T-helper 9 cell (primary cell): ENCODE data around the gene EIF2S2.

ENCODE experiments used
- DNase-seq: peaks from one replicate; pipeline ENCODE4 v3.0.0-alpha.2; 2020

The EIF2S2 gene

GRCh38 chr20:34088305-34089174 is 23.5 kb downstream of the EIF2S2 start:
- no peak for DNase-seq

GRCh38 chr20:34085544-34086040 is 26.5 kb downstream of the EIF2S2 start:
- no peak for DNase-seq

DNA sequence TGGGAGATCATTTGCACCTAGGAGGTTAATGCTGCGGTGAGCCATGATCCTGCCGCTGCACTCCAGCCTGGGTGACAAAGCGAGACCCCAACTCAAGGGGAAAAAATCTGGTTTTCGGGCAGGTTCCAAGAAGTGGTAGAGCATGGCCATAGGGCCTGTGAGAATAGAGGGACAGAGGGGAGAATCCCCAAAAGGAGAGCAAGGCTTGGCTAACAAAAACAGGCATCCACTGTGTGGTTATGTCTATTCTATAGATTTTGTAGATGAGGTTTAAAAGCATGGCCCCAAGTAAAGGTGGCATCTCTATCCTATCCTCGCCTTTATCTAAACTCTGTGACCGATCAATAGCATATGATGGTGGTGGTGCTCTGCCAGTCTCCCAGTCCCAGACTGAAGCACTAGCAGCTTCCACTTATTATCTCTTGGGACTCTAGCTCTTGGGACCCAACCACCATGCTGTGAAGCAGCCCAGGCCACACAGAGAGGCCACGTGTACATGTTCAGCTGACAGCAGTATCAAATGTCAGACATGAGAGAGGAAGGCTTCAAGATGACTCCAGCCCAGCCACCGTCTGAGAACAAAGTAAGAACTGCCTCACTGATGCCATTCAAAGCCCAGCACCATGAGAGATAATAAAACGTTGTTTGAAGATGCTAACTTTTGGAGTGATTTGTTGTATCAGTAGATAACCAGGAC is 27.7 kb downstream of the EIF2S2 start:
- DNase-seq: no peak

- DNase-seq: no peak
Measured at GRCh38 chr20:34083781-34084180, 28.3 kb downstream of the EIF2S2 start.

DNA sequence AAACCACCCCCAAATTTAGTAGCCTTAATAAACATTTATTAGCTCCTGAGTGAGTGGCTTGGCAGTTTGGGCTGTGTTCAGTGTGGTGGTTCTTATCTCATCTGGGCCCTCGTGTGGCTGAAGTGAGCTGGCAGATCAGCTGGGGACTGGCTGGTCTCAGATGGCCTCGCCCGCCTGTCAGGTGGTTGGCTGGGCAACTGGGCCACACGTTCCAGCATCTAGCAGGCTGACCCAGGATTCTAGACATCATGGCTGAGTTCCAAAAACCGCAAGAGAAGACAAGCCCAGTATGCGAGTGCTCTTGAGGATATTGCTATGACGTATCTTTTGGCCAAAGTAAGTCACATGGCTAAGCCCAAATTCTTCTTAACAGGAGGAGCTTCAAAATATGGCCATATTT is 28.9 kb downstream of the EIF2S2 start:
- DNase-seq: no peak

DNA sequence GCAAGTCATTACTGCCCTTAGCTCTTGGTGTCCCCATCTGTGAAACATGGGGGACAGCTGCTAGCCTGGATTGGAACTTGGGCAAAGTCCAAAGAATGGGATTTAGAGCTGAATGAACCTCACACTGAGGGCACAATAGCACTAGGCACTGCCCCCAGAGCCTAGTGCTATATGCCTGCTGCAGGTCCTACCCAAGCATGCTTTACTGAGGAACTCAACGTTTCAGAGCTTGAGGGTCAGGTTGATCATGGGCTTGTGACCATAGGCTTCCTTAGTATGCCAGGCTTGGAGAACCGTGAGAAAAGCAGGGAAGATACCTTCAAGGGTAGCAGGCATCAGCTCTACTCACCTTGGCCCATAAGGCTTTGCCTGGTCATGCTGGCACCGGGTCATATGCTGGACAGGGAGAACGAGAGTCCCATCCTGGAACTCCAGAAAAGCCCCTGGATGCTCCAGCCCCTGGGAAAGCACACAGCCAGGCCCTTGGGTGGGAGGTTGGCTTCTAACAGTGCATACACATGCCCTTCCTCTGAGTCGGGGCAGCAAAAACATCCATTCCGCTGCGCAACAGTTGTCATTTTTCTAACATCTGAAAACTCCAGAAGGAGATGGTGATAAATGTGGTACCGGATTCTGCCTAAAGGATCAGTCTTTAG is 29.7 kb downstream of the EIF2S2 start:
- DNase-seq: no peak

- no peak for DNase-seq
Measured at GRCh38 chr20:34079818-34080217, 32.2 kb downstream of the EIF2S2 start.

DNA sequence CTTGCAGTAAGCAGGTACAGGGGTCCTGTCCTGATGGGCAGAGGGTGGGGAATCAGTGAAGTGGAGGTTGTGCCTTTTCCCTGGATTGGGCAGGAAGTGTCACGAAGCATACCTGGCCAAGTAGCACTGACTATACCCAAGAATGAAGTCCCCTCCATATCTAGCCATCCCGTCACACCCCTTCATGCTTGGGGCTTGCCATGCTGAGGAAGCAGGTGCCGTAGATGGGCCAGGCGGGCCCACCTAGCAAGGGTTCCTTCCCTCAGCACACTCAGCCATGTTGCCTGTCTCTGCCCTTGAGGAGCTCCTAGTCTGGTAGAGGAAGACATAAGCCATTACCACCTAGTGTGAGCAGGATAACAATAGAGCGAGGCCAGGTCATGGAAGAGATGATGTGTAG is 33.5 kb downstream of the EIF2S2 start:
- DNase-seq: no peak

DNA sequence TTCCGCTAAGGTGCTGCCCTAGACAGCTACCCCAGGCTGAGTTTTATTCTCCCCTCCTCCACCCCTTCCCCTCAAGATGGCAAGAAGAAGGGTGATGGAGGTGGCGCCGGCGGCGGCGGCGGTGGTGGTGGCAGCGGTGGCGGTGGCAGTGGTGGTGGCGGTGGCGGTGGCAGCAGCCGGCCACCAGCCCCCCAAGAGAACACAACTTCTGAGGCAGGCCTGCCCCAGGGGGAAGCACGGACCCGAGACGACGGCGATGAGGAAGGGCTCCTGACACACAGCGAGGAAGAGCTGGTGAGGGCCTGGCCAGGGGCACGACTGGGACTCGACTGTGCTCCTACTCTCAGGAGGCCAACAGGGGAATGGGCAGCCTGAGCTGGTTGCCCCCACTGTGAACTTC is 35.1 kb downstream of the EIF2S2 start:
- no peak for DNase-seq

DNA sequence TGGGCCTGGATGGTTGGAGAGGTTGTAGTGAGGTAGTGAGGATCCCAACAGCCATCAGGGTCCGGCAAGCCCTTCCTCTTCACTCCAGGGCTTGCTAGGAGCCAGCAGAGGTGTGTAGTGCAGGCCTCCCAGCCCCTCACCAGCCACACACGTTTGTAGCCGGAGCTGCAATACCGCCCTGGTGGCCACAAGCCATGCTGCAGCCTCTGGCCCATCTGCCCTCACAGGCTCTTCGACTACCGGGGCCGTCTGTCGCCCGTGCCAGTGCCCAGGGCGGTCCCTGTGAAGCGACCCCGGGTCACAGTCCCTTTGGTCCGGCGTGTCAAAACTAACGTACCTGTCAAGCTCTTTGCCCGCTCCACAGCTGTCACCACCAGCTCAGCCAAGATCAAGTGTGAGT is 36.4 kb downstream of the EIF2S2 start:
- no peak for DNase-seq

DNA sequence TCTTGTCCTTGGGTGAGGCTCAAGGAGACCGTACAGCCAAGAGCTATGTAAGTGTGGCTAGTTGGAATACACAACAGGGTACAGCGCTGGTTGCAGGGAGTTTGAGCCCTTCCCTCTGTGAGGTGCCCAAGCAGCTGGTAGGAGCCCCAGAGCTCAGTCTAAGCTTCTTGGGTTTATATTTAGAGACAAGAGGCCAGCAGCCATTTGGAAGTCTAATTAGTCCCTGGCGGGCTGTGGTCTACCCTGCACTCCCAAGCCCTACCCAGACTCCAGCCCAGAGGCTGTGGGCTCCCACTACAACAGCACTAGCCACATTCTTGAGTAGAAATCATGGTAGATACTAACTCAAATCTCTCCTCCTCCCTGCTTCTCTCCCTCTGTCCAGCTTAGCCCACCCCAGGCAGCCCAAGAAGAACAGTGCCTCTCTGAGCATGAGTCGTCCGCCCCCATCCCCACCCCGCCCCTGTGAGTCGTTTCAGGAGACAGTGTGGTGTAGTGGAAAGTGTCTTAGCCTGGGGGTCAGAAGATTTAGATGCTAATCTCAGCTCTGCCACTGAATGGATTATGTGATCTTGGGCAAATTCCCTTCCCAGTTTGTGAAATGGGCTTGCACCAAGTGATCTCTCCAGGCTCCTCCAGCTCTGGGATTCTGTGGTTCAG is 37.8 kb downstream of the EIF2S2 start:
- no peak for DNase-seq

- DNase-seq: no peak
Measured at GRCh38 chr20:34072778-34073177, 39.3 kb downstream of the EIF2S2 start.

DNA sequence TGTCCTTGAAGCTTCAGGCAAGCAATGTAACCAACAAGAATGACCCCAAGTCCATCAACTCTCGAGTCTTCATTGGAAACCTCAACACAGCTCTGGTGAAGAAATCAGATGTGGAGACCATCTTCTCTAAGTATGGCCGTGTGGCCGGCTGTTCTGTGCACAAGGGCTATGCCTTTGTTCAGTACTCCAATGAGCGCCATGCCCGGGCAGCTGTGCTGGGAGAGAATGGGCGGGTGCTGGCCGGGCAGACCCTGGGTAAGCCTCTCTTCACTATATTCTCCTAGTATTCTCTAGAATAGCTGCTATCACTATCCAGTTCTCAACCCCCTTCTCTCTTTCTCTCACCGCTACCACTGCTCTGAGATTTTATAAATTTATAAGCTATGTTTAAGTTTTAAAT is 40.0 kb downstream of the EIF2S2 start:
- no peak for DNase-seq

- no peak for DNase-seq
Measured at GRCh38 chr20:34070859-34071258, 41.2 kb downstream of the EIF2S2 start.

DNA sequence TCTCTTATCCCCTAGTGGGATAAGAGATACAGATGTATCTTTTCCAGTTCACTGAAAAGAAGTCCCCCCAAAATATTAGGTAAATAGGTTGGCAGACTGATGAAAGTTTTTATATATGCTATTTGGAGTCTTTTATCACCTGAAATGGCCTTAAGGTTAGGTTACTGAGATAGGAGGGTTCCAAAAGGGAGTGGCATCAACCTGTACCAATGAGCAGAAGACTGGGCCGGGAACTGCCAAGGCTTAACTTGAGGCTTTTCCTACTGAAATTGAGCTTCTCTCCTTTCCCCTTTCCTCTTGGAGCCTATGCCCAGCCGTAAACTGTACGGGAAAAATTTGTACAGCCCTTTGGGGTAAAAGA is 42.0 kb downstream of the EIF2S2 start:
- DNase-seq: no peak

GRCh38 chr20:34069341-34070078 is 42.5 kb downstream of the EIF2S2 start:
- DNase-seq: peak; percentile 31

GRCh38 chr20:34068001-34068400 is 44.0 kb downstream of the EIF2S2 start:
- no peak for DNase-seq

DNA sequence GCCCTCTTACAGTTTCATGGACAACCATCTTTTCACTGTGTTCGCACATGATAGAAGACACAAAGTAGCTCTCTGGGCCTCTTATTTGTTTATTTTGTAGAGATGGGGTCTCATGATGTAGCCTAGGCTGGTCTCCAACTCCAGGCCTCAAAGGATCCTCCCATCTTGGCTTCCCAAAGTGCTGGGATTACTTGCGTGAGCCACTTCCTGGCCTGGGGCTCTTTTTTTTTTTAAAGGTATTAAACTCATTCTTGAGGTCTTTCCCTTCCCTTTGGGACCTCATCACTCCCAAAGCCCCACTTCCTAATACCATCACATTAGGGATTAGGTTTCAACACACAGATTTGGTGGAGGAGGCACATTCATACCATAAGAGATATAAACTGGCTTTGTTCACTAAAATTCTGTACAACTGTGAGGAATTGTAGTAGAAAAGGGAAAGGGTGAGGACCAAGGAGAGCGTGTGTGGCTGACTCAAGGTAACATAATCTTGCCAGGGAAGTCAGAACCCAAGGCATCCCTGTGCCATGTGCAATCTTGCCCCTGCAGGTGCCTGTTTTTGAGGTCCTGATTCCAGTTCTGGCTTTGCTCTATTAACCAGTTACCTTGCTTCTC is 45.5 kb downstream of the EIF2S2 start:
- DNase-seq: no peak

- DNase-seq: no peak
Measured at GRCh38 chr20:34065260-34065659, 46.8 kb downstream of the EIF2S2 start.

DNA sequence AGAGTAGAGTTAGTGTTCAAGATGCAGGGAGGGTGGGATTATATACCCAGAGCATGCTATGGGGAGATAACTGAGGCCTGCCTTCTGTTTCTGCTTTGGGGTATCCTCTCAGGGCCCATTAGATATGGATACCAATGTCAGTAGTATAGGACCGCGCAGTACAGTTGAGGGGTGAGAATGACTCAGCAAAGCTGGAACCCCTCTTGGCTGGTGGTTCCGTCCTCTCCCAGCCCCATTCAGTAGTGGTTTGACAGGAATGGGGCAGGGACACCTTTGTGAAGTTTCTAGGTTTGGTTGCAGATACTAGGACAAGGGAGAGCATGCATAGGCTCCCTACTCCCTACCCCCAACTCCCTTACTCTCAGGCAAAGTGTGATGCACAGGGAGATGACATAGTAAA is 47.8 kb downstream of the EIF2S2 start:
- DNase-seq: no peak

DNA sequence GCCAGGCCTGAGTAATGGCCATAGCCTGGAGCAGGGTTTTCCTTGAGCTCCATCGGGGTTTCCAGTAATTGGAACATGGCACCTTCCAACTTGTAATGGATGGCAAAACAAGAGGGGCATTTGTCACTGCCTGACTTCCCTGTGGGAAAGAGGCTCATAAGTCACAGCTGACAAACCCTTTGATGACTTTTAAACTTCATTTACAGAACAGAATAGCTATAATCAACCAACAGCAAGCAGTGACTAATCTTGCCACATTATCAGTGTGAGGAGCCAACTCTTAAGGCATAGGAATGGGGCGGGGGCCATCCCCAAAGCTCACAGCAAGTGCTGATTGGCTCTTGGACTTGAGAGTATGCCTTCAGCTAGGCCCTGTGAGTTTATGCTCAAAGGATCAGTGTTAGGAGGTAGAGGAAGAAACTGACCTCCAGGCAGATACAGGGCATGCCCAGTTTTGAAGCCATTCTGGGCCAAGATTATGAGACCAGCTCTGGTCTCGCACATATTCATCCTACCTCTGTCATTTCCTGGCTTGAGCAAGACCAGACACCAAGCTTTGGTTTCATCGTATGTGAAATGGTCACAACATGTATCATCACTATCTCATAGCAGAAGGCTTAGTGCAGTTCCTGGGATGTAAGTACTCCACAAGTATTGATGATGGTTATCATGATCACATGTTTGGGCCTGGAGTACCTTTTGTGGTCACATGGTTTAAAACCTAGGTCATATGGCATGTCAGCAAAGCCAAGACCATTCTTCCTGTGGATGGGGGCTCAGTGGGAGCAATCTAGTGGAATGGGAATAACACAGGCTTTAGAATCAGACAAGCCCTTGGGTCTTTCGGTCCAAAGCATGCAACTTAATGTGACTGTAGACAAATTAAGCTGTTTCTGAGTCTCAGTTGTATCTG is 49.2 kb downstream of the EIF2S2 start:
- no peak for DNase-seq
